ENCODE data around the gene GOLGA6D. TPM values are rescaled to one million over a fixed set of nuclear protein-coding genes. Genes with fewer than 3 reads are reported as not detected.

GOLGA6D gene
- total and polyA plus RNA-seq, 2 of the 4 experiments (the other 2 are of a cell fraction), result not detected

DNA sequence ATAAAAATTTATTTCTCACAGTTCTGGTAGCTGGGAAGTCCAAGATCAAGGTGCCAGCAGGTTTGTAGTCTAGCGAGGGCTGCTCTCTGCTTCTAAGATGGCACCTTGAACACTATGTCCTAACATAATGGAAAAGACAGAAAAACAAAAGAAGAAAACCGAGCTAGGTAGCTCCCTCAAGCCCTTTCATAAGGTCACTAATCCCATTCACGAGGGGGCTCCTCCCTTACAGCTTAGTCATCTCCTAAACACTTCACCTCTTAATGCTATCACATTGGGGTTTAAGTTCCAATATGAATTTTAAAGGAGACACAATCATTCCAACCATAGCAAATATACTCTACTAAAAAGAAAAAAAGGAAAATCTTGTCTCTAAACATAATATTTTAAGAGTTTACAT, 23.6 kb downstream of the GOLGA6D start:
- intact Hi-C loops (cut with micrococcal nuclease), result loop anchor here (10.0 kb wide), 2 partner anchors 61 to 281 kb away; partner anchors contain the start of gene PPCDC
- dilution Hi-C loops (cut with HindIII; ENCODE audit: low sequenced_read_pairs, unreplicated experiment), result no loop called here
- Histone ChIP-seq H4K8ac (ENCODE audit: low read depth in 2 of 2, low read length in 2 of 2) (no peak overlapping the region), H2AK9ac (replicated peaks; ENCODE audit: low read depth, low read length, poor library complexity) (no peak overlapping the region), H3K56ac (ENCODE audit: extremely low read depth, insufficient read depth, low read length) (no peak overlapping the region), H3K18ac (ENCODE audit: low read depth, low read length) (no peak overlapping the region), H2AFZ (replicated peaks; ENCODE audit: low read length, poor library complexity) (no peak overlapping the region), H3K79me1 (ENCODE audit: low read depth in 1 of 2, low read length in 2 of 2) (no peaks in the 10 kb centered on the region), H2BK20ac (ENCODE audit: low read depth, low read length) (no peak overlapping the region), H4K20me1 (ENCODE audit: insufficient read depth, low read length) (no peaks in the 10 kb centered on the region), H3K4ac (ENCODE audit: low read depth, low read length) (no peak overlapping the region), H3K9me1 (ENCODE audit: insufficient read depth, low read length) (no peaks in the 10 kb centered on the region), H3K4me2 (ENCODE audit: low read depth, low read length) (no peak overlapping the region), H3K9me3 (ENCODE audit: control insufficient read depth, insufficient read depth, low read length) (no peaks in the 10 kb centered on the region), H2BK5ac (ENCODE audit: low read depth, low read length, poor library complexity, severe bottlenecking) (no peak overlapping the region), H3K14ac (replicated peaks; ENCODE audit: low read depth, low read length) (no peak overlapping the region), H2BK120ac (ENCODE audit: low read depth, low read length) (no peak overlapping the region), H4K91ac (ENCODE audit: insufficient read depth, low read depth, low read length) (no peak overlapping the region), H3K4me3 (ENCODE audit: insufficient read depth, low read depth, low read length) (no peak overlapping the region), H2BK15ac (ENCODE audit: low read depth, low read length) (no peak overlapping the region), H4K5ac (ENCODE audit: low read depth, low read length) (no peak overlapping the region), H2AK5ac (ENCODE audit: low read depth, low read length) (no peak overlapping the region), H3K23ac (ENCODE audit: low read depth, low read length) (no peak overlapping the region), H3K27me3 (ENCODE audit: control insufficient read depth, insufficient read depth, low read length) (peaks cover 51% of the 10 kb centered on the region), H3K9ac (ENCODE audit: low read depth, low read length) (no peak overlapping the region), H3K4me1 (ENCODE audit: control insufficient read depth, insufficient read depth, low read length) (no peaks in the 10 kb centered on the region), H3K27ac (ENCODE audit: insufficient read depth, low read length) (no peak overlapping the region), H3K36me3 (ENCODE audit: control insufficient read depth, insufficient read depth, low read length) (no peaks in the 10 kb centered on the region)
- WGBS, 2 experiments (ENCODE audit: extremely low coverage in 2 of 2, insufficient read length in 1 of 2), result no CpG with 5 or more reads among the region's 3 CpGs
- DNase-seq (no peak), ATAC-seq (ENCODE audit: low read depth) (no peak)
- no TSS peak for BruUV-seq (replicated peaks)
- CTCF ChIA-PET, result no interaction called here
- POLR2A ChIA-PET (ENCODE audit: unreplicated experiment), result no interaction called here
- in situ Hi-C loops (cut with MboI; ENCODE audit: low sequenced_read_pairs), result no loop called here
- no peak for TF ChIP-seq MAZ (IDR thresholded peaks at IDR 0.05; ENCODE audit: borderline replicate concordance, low read depth, low read length)
- TF ChIP-seq, protein P1, sequence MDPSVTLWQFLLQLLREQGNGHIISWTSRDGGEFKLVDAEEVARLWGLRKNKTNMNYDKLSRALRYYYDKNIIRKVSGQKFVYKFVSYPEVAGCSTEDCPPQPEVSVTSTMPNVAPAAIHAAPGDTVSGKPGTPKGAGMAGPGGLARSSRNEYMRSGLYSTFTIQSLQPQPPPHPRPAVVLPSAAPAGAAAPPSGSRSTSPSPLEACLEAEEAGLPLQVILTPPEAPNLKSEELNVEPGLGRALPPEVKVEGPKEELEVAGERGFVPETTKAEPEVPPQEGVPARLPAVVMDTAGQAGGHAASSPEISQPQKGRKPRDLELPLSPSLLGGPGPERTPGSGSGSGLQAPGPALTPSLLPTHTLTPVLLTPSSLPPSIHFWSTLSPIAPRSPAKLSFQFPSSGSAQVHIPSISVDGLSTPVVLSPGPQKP (IDR thresholded peaks at IDR 0.05; ENCODE audit: borderline replicate concordance, low read depth, low read length), result no peak
- TF ChIP-seq CHD1 (IDR thresholded peaks at IDR 0.05; ENCODE audit: low read depth, low read length), result no peak
- no peak for TF ChIP-seq CEBPB (IDR thresholded peaks at IDR 0.05; ENCODE audit: low read depth, low read length)
- TF ChIP-seq USF2 (IDR thresholded peaks at IDR 0.05; ENCODE audit: low read depth, low read length), result no peak
- no peak for TF ChIP-seq SMC3 (IDR thresholded peaks at IDR 0.05; ENCODE audit: low read depth, low read length)
- TF ChIP-seq NFE2L2 (IDR thresholded peaks at IDR 0.05; ENCODE audit: low read depth, low read length), result no peak
- TF ChIP-seq MAFK (IDR thresholded peaks at IDR 0.05; ENCODE audit: low read depth, low read length), result no peak
- TF ChIP-seq RCOR1 (IDR thresholded peaks at IDR 0.05; ENCODE audit: insufficient replicate concordance, low read length), result no peak
- no peak for TF ChIP-seq MXI1 (IDR thresholded peaks at IDR 0.05; ENCODE audit: borderline replicate concordance, low read depth, low read length)
- no peak for TF ChIP-seq FOS (IDR thresholded peaks at IDR 0.05; ENCODE audit: low read depth, low read length)
- no peak for TF ChIP-seq BHLHE40 (IDR thresholded peaks at IDR 0.05; ENCODE audit: low read depth, low read length)
- no peak for TF ChIP-seq CTCF (conservative IDR thresholded peaks at IDR 0.05; ENCODE audit: low read depth, low read length)
- TF ChIP-seq RFX5 (IDR thresholded peaks at IDR 0.05; ENCODE audit: low read depth, low read length), result no peak
- no peak for TF ChIP-seq RAD21 (IDR thresholded peaks at IDR 0.05; ENCODE audit: low read length)
- no peak for TF ChIP-seq POLR2A (IDR thresholded peaks at IDR 0.05; ENCODE audit: low read depth, low read length)
